ENCODE data around the gene ARL4A. TPM values are rescaled to one million over a fixed set of nuclear protein-coding genes. Genes with fewer than 3 reads are reported as not detected.
A peak's percentile ranks its signal among the peaks of the same experiment; 100 is the strongest.
"Not testable (repeated sequence)": the region's sequence is repeated elsewhere in the genome, so short reads cannot be mapped to it uniquely, and the experiment has no call there.

Gene ARL4A
- total RNA-seq, 1 donor, result 16.4 TPM

DNA sequence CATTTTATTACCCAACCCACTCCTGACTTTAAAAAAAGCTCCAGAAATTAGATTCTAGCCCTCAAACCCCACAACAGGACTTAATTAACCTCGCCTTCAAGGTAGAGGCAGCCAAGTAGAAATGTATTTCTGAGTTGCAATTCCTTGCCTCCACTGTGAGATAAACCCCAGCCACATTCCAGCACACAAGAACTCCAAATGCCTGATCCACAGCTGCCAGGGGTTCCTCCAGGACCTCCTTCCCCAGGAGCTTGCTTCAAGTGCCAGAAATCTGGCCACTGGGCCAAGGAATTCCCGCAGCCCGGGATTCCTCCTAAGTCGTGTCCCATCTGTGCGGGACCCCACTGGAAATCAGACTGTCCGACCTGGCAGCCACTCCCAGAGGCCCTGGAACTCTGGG, 25.9 kb upstream of the ARL4A start:
- no peak for DNase-seq (ENCODE audit: low read depth in 2 of 3, low spot score in 2 of 3)

DNA sequence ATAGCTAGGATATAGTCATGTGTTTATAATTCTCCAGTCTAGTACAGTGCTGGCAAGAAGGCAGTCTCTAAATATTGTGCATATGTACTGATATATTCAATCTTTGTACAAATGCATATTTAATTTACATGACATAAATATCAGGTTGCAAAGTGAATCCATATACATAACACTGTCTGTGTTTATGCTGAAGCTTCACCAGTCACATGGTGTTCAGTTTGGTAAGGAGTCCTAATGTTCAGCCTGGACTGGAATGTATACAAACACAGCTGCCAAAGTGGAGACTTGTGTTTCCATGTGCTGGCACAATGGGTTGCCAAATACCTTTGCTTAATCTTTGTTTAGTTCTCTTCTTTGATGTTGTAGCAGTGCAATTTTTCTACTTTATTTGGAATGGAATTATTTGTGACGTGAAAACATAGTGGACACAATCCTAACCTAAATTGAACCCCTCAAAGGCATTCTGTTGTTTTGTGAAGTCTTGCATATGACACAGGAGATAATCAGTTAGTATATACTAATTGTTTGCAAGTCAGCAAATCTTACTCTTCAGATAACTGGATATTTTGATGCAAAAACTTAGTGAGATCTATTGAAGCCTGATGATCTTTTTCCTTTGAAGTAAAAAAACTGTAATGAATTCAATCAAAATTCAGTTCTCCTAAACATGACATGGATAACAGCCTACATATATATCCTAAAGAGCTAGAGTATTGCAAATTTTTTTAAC, 17.3 kb upstream of the ARL4A start:
- DNase-seq (ENCODE audit: low read depth in 2 of 3, low spot score in 2 of 3), result no peak

DNA sequence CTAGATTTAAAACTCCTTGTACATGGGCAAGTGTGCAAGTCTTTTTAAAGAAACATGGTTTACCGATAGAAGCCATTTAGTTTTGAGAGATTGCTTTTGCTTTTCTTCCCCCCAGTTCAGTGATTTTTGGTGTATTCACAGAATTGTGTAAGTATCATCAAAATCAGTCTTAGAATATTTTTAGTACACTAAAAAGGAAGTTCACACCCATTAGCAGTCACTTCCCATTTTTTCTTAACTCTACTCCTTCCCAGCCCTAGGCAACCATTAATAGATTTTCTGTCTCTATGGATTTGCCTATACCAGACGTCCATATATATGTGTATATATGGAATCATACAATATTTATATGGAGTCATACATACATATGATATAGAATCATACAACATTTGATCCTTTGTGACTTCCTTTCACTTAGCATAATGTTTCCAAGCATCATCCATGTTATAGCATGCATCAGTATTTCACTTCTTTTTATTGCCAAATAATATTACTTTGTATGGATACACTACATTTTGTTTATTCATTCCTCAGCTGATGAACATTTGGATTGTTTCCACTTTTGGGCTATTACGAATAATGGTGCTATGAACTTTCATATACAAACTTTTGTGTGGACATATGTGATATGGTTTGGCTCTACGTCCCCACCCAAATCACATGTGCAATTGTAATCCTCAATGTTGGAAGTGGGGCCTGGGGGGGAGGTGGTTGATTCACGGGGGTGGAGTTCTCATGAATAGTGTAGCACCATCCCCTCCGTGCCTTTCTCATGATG, 16.5 kb upstream of the ARL4A start:
- DNase-seq (ENCODE audit: low read depth in 2 of 3, low spot score in 2 of 3), result peak in 1 of 3 donors; percentile 7

DNA sequence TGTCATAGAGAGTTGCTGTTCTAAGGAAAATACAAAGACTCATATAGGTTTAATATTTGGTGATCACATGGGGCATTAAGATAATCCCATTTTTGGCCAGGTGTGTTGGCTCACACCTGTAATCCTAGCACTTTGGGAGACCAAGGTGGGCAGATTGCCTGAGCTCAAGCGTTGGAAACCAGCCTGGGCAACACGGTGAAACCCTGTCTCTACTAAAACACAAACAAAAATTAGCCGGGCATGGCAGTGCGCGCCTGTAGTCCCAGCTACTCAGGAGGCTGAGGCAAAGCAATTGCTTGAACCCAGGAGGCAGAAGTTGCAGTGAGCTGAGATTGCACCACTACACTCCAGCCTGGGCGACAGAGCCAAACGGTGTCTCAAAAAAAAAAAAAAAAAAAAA, 14.0 kb upstream of the ARL4A start:
- not testable (repeated sequence) for DNase-seq (ENCODE audit: low read depth in 2 of 3, low spot score in 2 of 3)

DNA sequence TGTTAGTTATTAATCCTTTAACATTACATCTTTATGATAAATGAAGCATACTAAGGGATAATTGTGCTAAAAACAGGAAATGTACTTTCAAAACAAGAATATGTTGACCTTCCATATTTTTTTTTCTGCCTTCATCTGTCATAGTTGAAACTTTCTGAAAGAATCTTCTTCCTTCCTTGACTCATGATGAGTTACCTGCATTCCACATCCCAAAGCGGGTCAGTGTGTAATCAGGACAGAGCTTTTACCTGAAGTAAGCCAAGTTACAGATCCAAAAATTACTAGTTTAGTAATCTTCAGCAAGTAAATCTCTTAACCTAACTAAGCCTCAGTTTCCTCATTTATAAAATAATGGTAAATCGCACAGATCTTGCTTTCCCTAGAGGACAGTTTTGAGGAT, 13.4 kb upstream of the ARL4A start:
- DNase-seq (ENCODE audit: low read depth in 2 of 3, low spot score in 2 of 3), result no peak

DNA sequence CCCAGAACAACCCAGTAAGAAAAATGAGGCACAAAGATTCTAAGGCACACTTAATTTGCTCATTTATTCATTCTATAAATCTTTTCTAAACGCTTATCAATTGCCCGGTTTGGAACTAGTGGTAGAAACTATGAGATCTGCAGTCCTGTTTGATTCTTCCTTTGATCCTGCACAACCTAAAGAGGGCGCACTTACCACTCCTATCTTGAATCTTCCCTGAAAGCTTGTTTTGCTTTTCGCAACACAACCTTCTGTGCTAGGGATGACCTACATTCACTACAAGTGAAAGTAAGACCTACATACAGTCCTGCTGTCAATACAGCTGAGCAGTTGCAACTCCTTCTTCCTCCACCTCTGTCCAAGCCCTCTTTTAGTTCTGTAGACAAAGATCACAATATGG, 12.6 kb upstream of the ARL4A start:
- peak; percentile 23 to 33 (median 26) for DNase-seq (ENCODE audit: low read depth in 2 of 3, low spot score in 2 of 3)

DNA sequence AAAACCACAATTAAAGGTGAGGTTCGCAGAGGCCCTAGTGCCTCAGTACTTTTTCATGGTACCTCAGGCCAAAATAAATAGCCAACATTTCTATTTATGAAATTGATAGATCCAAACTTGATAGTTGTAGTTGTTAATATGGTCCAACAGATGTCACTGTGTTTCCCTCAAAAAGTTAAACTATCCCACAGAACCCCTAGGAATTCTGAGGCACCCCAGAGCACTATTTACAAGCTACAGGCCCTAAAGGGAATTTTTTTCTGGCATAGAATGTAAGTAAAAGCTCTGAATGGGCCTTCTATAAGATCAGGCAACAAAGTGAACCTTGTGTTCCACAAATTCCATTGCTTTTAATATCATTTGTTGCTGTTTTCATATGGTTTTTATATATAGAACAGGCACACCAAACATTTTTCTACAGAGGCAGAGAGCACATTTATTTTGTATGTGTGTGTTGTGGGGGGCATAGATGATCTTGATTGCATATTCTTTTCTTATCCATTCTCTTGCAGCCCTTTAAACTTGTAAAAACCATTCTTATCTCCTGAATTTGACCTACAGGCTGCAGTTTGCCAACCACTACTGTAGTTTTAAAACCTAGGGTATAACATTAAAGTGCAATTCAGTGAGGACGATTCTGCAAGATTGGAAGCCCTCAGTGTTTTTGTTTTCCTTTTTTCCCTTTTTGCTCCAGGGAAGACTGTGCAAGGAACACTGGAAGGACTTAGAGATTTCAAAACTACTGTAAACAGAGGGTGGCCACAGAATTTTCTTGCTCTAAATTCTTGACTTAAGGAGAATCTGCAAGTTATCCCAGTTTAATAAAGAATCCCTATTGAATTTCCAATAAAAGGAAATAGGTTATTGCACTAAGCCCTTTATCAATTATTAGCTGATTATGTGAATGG, 3.5 kb upstream of the ARL4A start:
- no peak for DNase-seq (ENCODE audit: low read depth in 2 of 3, low spot score in 2 of 3)

DNA sequence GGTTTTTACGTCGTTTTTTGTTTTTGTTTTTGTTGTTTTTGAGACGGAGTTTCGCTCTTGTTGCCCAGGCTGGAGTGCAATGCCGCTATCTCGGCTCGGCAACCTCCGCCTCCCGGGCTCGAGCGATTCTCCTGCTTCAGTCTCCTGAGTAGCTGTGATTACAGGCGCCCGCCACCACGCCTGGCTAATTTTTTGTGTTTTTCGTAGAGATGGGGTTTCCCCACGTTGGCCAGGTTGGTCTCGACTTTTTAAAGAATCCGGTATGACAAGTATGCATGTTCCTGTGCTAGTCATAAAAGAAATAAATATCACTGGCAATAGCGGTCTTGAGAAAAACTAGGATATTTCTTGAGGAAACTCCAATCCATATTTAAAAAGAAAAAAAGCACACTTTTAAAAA, 2.7 kb upstream of the ARL4A start:
- DNase-seq (ENCODE audit: low read depth in 2 of 3, low spot score in 2 of 3), result no peak

DNA sequence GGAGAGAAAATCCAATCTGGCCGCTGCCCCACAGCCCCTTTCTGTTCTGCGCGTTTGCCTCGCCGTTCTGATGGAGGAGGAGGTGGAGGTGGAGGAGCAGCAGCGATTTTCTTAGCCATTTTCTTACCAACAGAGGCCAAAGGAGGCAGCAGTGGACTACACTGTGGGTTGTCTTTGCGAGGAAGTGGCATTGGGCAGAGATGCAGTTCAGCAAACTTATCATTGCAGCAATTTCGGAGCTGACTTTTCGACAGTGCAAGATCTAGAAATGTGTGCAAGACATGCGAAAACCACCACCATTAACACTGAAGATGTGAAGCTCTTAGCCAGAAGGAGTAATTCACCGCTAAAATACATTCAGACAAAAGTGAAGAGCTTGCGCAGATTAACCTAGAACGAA, 1.9 kb upstream of the ARL4A start:
- DNase-seq (ENCODE audit: low read depth in 2 of 3, low spot score in 2 of 3), result peak; percentile 26 to 69 (median 49)

DNA sequence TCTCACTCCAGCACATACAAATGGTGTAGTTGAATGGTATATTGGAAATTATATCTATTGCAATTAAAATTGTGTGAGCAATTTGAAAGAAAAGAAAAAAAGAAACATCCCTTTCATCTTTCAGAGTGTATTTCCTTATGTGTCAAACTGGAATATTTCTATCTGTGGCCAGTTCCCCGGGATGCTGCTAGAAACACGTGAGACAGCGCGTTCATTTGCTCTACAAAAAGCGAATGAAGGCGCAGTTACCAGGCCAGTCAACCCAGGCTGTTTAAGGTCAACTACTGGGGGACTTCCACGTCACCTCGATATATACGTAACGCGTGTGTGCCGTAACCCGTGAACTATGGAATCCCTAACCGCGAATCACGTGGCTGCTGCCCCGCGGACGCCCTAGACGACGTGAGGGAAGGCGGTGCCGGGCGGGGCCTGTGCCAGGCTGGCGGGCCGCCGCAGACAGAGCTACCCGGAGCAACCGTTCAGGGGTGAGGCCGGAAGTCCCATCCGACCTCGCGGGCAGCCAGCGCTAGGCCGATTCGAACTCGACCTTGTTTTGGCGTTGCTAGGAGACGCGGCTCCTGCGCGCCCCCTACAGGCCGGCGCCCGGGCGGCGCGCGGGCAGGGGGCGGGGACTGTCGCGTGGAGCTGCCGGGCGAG, 1.1 kb upstream of the ARL4A start:
- DNase-seq (ENCODE audit: low read depth in 2 of 3, low spot score in 2 of 3), result peak; percentile 97 to 99 (median 97)

DNA sequence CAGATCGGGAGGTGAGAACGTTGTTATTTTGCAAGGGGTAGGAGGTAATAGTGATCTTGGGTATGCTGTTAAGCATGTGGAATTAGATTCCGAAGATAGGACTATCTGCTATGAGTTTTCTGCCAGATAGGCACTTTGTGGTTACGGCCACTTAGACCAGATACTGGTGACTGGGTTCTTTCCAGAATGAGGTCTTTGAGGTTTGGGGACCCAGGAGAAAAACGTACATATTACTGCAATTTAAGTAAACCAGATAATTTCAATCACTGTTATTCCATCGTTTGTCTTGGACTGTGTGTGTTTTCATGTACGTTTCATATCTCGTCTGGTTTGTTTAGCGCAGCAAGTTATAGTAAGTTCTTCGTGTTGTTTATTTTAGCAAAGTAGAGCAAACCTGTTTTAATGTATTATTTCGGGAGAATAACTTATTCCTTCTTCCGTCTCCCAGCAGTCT, 312 bp downstream of the ARL4A start:
- no peak for DNase-seq (ENCODE audit: low read depth in 2 of 3, low spot score in 2 of 3)

DNA sequence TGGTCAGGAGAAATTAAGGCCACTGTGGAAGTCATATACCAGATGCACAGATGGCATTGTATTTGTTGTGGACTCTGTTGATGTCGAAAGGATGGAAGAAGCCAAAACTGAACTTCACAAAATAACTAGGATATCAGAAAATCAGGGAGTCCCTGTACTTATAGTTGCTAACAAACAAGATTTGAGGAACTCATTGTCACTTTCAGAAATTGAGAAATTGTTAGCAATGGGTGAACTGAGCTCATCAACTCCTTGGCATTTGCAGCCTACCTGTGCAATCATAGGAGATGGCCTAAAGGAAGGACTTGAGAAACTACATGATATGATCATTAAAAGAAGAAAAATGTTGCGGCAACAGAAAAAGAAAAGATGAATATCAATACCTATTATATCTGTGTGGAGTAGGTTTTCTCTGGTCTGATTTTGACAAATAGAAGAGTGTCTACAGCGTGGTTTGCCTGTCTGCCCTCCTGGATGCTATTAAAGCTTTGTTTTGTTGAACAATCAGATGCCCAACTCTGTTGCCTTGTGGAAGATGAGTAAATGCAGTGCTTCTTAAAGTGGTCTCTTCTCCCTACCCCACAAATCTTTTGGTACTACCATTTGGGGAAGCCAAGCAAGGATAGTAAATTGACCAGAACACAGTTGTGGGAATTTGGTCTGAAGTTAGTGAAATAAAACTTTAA, 1.2 kb downstream of the ARL4A start:
- DNase-seq (ENCODE audit: low read depth in 2 of 3, low spot score in 2 of 3), result not testable (repeated sequence)

DNA sequence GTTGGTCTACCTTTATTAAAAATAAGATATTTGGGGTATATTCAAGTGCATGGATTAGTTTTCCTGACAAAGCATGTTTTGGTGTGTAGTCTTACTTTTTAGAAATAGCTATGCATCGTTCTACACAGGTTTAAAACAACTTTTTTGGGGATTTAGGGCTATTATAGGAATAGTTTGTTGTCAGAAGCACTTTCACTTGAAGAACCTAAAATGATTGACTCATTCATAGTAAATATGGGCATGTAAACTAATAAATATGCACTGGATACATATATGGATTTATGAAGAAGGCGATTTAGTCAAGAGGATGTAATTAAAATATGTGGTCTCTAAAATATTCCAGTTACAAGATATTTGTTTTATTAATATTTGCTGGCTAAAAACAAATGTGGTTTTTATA, 2.0 kb downstream of the ARL4A start:
- DNase-seq (ENCODE audit: low read depth in 2 of 3, low spot score in 2 of 3), result no peak

DNA sequence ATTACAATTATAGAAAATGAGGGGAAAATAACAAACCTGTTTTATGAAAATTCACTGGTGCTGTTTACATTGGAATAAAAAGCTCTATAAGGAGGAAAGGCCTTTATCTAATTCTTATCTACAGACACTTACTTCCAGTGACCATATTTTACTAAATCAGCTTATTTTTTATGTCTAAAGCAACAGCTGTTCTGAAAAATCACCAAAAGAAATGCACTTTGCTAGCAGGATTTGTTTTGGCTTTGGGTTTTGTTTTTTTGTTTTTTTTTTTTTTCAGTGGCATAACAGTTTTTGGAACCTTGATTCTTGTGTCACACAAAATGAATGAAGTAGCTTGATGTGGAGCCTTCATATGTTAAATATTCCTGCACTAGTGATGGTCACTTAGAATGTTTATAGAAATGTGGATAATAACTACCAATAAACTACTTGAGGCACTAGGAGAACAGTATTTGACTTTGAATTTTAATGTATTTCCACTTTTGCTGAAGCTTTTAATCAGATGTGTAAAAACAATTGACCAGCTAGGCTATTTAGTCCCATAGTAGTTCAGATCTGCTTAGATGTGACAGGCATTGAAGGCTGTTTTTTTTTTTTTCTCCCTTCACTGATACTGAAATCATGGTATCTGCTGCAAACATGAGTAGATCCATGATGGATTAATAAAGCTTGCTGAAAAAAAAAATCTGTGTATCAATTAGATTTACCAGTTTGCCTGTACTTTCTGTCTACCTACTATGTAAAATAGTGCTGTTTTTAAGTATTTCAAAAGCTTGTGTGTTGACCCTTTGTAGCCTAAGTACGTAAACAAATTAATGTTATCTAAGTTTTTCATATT, 2.8 kb downstream of the ARL4A start:
- no peak for DNase-seq (ENCODE audit: low read depth in 2 of 3, low spot score in 2 of 3)

DNA sequence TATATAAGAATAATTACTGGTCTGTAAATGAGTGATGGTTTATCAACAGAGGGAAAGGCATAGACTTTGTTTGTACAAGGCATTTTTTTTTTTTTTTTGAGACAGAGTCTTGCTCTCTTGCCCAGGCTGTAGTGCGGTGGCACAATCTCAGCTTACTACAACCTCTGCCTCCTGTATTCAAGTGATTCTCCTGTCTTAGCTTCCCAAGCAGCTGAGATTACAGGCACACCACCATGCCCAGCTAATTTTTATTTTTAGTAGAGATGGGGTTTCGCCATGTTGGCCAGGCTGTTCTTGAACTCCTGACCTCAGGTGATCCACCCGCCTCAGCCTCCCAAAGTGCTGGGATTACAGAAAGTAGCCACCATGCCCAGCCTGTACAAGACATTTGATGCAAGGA, 4.0 kb downstream of the ARL4A start:
- not testable (repeated sequence) for DNase-seq (ENCODE audit: low read depth in 2 of 3, low spot score in 2 of 3)

DNA sequence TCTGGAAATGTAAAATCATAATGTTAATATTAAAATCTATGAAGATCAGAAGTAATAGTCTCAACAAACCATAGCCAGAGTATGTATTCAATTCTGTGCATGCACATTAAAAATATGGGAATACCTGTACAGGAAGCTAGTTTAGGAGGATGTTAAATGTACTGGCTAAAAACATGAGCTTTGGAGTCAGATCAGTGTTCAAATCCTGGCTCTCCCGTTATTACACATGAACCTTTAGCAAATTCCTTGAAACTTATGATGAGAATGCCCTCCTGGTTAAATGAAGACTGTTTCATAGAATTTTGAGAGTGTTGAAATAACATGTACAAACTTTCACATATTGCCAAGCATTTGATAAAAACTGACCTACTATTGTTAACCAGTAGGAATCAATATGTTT, 4.6 kb downstream of the ARL4A start:
- no peak for DNase-seq (ENCODE audit: low read depth in 2 of 3, low spot score in 2 of 3)

DNA sequence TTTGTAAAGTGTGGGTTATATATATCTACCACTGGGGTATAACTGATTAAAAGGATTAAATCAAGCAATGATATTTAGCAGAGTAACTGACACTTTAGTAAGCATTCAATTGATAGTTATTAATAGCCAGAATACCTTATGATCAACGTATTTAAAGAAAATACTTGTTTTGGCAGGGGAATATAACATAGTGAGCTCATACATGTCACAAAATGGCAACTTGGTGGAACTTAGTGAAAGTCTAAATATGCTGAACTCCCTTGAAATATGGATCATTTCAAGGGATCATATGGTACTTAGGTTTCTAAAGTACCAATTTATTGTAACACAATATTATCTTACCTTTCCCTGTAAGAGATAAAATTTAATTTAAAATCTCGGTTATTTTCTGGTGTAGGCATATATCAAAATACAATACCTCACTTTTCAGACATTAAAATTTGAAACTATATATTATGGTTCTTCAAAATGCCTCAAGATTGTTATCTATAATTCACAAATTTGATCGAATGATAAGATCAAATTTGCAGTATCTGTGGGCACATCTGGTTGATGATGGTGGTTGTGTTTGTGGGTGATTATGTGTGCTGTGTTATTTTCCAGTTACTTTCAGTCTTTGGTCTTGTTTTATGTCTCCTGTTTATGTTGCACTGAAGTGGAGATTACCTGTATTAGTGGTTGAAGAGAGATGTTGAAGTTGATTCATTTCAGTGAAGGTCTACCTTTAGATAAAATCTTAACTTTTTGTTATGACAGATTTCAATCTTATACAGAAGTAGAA, 5.2 kb downstream of the ARL4A start:
- no peak for DNase-seq (ENCODE audit: low read depth in 2 of 3, low spot score in 2 of 3)

DNA sequence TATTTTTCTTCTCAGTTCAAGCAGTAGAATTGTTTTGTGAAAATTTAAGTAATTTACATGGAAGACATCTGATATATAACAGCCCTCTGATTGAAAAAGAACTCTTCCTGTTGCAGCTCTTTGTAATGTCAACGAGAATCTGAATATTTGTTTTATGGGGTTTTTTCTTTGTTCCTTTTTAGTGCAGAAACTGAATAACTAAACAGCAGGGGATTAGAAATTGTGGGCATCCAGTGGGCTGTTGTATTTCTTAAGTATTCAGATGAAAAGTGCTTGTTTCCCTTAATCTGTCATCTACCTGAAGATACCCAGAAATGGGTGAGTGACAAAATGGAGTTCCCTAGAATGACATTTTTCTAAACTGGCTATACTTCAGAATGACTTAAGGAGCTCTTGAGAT, 7.4 kb downstream of the ARL4A start:
- DNase-seq (ENCODE audit: low read depth in 2 of 3, low spot score in 2 of 3), result no peak
